HG03575 (cell line): ENCODE data around the gene LYZL2.
"Not testable (repeated sequence)": the region's sequence is repeated elsewhere in the genome, so short reads cannot be mapped to it uniquely, and the experiment has no call there.

Experiments used
- ATAC-seq: cut with Tn5 transposase; IDR thresholded peaks from one replicate; pipeline ENCODE4 v1.9.1; 2021; ENCODE audit not compliant: unreplicated experiment, insufficient number of reproducible peaks, low FRiP score; ENCODE audit errors: extremely low read depth

The LYZL2 gene

GRCh38 chr10:30643557-30644199 is 14.1 kb upstream of the LYZL2 start:
- not testable (repeated sequence) for ATAC-seq

DNA sequence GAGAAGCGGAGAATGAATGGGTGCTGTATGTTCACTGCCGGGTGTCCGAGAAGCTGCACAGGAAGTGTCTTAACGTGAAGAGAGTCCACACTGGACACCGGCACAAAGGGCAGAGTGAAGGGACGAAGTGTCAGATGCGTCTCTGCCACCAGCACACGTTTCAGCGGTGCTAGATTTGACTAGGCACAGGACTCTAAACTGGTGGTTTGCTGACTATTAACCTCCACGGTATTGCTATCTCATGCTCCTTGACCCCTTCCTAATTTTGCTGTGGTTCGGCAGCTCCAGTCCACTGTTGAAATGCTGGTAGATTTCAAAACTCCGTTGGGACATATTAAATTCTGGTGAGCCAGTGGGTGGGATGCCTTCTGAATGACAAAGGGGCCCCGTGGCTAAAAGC is 13.3 kb upstream of the LYZL2 start:
- ATAC-seq: not testable (repeated sequence)

DNA sequence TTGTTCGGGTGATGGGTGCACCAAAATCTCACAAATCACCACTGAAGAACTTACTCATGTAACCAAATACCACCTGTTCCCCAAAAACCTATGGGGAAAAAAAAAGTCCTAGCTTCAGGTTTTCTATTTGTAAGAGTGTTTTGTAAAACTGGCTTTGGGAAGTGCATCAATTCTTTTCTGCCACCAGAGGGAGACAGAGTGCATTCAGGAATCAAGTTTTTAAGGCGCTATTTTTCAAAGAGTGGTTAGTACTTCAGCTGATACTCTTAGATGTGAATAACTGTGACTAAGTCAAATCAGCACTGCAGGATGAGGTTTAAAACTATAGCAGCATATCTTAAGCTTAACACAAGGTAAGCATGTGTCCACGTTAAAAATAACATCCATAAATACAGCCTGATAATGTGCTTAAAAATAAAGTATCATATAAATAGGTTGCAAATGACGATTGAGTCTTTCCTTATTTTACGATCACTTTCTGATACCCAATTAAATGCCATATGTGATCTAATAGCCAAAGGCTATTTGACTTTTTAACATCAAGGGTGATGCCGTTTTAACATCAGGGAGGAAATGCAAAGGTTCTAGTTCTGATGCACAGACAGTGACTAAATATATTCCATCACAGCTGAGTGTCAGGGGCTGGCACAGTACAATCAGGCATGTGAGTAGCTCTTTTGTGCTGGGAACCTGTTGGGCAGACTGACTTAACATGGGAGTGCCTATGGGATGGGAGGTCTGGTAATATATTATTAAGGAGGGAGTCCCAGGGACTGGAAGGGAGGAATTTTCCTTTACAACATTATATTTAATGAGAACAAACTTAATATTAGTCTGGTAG is 10.6 kb upstream of the LYZL2 start:
- ATAC-seq: no peak

DNA sequence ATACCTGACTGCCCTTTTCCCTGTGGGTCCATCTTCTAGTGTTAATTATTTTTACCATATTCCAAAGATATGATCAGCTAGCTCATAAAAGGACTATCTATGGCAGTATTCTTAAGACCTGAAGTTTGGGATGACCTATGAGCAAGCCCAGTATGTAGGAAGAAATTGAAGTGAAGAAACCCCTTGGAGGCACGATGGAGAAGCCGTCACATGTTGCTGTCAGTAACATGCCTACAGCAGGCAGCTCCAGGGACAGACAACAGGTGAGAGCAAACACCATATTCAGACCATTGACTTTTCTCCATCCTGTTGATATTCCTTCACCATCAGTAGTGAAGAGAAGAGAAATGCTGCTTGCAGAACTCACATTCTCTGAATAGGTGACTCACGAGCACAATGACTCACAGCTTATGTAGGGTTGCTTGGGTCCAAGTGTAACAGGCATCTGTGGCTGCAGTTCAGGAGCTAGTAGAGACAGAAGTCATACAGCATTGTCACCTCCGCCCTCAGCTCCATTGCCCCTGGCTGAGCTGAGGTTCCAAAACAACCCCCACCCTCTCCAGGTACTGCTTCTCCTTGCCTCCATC is 8.4 kb upstream of the LYZL2 start:
- ATAC-seq: no peak

GRCh38 chr10:30631188-30631587 is 1.6 kb upstream of the LYZL2 start:
- ATAC-seq: no peak

DNA sequence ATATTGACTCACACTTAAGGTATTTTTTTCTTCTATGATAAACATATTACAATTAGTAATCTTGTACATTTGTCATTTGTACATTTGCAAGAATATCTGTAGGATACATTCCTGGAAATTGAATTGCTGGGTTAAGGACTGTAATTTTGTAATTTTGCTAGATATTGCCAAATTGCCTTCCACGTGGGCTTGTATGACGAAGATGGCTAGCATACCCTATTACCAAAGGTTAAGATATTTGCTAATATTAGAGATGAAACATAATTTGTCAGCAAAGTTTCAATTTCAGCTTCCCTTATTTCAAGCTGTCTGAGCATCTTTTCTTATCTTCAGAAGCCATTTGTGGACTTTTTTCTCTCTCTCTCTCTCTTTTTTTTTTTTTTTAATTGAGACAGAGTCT is 1.0 kb upstream of the LYZL2 start:
- no peak for ATAC-seq

DNA sequence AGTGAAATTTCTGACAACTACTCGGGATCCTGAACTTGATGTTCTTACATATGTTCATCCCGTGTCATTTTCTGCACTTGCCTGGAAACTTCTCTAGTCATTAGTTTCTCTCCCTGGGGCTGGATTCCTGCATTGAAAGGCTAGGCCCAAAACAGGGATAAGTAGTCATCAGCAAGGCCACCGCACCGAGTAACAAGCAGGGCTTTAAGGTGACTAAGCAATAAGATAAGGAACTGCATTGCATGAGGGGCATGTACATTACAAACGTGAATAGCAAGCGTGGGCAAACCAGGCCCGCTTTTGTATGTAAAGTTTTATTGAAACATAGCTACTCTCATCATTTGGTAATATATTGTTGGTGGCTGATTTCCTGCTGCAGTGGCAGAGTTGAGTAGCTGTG is 977 bp downstream of the LYZL2 start:
- not testable (repeated sequence) for ATAC-seq

DNA sequence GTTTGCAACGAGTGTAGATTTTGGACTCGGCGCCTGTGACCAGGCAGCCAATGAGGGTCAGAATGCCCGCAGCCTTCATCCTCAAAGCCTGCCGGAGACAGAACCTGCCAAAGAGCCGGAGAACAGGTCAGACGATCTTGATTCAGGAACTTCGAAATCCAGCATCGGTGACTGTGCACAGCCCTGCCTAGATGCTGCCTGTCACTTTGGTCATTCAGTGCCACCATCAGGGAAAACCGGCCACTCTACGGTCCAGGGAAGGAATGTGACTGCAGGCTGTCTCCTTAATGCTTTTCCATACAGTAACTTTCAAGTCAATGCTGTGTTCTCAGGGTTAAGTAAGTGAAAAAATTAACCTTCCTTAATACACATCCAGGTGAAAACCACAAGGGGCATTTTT is 2.7 kb downstream of the LYZL2 start:
- not testable (repeated sequence) for ATAC-seq

DNA sequence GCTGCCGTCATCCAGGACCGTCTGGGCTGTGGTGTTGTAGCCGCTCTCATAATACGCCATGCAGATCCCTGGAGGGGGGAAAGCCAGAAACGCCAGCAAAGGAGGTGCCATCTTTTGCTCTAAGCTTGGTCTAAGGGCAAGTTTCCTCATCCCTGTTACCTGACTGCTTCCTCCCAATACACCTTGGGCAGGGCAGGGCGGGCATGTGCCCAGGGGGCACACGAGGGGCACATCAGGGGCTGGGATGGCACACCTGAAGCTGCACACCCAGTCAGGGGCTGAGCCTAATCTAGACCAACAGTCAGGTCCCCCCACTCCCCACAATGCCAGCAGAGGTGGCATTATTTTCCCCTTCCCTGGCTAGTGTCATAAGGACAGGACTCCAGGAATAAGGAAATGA is 3.4 kb downstream of the LYZL2 start:
- not testable (repeated sequence) for ATAC-seq

GRCh38 chr10:30625080-30625479 is 4.5 kb downstream of the LYZL2 start:
- ATAC-seq: no peak

DNA sequence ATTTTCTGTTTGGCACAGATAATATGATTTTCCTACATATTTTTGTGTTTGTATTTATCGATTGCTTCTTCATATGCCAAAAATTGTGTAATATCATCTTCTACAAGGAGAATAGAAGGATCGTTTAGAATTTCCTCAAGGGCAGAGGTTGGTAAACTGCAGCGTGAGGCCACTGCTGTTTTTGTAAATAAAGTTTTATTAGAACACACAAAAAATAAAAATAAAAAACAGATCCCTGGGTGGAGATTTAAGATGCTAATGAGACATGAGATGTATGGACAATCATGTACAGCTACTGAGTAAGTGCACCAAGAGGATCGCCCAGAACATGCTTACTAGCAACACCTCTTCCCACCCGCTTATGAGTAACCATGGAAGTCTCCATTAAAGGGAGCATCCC is 9.6 kb downstream of the LYZL2 start:
- no peak for ATAC-seq

DNA sequence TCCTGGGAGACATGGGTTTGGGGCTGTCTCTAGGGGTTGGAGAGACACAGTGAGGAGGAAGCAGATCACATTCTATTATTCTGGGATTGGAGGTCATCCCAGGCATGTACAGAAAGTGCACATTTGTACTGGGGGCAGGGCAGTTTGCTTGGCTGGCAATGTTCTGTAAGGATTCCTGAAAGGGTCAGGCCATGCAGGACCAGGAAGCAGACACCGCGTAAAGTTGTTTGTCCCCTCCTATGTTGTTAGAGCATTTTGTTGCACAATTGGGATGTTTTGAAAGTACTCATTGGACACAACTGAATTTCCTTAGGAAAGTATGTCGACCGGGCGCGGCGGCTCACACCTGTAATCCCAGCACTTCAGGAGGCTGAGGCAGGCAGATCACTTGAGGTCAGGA is 12.5 kb downstream of the LYZL2 start:
- ATAC-seq: no peak

DNA sequence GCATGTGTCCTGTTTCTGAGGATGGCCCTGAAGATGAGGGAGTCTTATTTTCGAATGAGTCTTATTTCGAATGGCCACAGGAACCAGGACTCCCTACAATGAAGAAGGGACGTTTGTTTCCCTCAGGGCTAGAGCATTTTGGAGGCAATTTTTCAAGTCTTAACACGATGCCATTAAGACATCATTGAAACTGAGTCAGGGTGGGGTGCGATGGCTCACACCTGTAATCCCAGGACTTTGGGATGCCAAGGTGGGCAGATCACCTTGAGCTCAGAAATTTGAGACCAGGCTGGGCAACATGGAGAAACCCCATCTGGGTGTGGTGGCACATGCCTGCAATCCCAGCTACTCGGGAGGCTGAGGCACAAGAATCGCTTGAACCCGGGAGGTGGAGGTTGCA is 18.5 kb downstream of the LYZL2 start:
- ATAC-seq: not testable (repeated sequence)

GRCh38 chr10:30607814-30608213 is 21.7 kb downstream of the LYZL2 start:
- no peak for ATAC-seq

DNA sequence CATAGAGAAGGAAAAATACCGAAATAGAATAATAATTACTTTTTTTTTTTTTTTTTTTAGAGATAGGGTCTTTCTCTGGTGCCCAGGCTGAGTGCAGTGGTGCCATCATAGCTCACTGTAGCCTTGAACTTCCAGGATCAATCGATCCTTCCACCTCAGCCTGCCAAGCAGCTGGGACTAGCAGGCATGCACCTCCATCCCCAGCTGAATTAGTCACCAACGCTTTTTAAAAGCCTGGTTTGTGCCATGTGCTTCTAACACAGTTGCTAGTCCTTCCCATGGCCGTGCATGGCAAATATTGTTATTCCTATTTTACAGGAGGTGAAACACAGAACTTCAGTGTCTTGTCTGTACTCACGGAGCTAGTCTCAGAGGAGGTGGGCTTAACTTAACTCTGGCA is 23.2 kb downstream of the LYZL2 start:
- ATAC-seq: no peak

GRCh38 chr10:30605341-30606121 is 24.0 kb downstream of the LYZL2 start:
- not testable (repeated sequence) for ATAC-seq

DNA sequence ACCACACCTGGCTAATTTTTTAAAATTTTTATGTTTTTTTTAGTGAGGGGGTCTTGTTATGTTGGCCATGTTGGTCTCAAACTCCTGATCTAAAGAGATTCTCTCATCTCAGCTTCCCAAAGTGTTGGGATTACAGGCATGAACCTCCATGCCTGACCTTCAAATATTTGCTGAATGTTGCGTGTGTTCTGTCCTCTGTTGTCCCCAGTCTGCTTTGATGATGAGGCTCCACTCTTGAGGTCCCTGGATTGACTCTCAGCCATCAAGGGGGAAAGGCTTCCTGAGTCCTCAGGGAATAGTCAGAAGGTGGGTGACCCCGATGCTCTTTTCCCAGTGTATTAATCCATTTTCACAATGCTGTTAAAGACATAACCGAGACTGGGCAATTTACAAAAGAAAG is 26.0 kb downstream of the LYZL2 start:
- no peak for ATAC-seq

DNA sequence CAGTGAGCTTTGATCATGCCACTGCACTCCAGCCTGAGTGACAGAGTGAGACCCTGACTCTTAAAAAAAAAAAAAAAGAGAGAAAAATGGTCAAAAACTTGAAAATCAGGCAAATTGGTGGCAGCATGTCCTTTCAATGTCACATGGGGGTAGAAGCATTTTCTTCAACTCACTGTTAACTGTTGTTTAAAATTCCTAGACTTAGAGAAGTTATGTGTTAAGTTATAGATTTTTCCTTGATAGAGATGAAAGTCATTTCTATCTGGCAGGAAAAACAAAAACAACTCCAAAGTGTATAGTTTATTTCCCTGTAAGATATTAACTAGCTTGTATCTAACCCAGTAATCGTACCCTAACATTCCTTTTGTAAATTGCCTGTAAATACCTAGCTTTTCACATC is 26.8 kb downstream of the LYZL2 start:
- no peak for ATAC-seq

DNA sequence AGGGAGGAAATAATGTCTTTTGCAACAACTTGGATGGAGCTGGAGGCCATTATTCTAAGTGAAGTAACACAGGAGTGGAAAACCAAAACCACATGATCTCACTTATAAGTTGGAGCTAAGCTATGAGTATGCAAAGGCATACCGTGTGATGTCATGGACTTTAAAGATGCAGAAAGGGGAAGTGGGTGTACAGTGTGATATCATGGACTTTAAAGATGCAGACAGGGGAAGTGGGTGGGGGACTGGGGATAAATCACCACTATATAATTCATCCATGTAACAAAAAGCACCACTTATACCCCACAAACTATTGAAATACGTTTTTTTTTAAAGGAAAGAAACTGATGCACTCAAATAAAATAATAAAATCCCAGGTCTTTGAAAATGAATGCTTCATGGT is 29.5 kb downstream of the LYZL2 start:
- no peak for ATAC-seq
